ENCODE results near the gene CA6.
"Not testable (repeated sequence)": the region's sequence is repeated elsewhere in the genome, so short reads cannot be mapped to it uniquely, and the experiment has no call there.

Gene CA6

DNA sequence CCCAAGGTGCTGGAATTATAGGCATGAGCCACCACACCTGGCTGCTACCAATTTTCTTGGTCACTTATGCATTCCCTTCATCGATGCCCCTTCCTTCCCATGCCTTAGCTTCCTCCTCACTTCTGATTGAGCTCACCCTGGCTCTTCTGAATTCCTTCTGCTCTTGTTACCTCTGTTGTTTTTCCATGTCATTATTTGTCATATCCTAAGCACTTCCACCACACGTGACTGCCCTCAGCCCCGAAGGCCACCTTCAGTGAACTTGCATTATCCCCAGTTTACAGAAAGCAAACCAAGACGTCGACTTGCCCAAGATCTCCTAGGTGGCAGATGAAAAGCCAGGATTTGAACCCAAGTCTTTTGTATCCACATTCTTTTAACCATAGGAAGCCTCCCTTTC, 30.7 kb downstream of the CA6 start:
- DNase-seq: no peak

DNA sequence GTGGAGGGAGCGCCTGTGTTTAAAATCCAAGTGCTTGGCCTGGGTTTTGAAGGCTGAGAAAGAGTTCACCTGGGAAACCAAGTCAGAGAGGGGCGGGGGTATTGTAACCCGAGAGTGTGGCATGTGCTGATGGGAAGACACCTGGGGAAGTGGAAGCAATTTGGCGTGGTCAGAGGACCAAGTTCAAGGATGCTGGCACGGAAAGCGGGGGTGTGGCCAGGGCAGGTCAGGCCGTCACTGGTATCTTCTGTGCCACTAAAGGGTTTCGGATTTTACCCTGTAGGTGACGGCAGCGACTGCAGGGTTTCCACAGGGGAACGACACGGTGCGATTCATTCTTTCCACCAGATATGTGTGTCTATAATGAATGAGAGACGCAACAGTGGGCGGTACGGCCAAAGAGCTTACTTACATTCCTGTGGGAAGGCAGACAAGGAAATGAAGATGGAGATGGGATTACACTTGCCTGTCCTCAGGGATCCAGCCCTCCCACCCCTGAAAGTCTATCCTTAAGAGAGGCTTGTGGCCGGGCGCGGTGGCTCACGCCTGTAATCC, 31.3 kb downstream of the CA6 start:
- DNase-seq: no peak

DNA sequence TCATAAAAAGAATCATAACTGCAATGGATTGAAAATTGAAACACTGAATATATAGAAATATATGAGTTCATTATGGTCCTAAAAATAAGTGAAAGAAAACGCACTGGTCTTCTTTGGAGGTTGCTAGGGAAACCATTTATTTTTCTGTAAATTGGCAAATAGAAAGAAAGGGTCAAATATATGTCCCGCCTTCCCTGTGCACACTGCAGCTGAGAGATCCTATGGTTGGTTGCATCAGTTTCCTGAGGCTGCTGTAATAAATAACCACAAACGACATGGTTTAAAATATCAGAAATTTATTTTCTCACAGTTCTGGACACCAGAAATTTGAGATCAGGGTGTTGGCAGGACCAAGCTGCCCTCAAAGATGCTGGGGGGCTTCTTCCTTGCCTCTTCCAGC, 35.0 kb downstream of the CA6 start:
- DNase-seq: no peak

DNA sequence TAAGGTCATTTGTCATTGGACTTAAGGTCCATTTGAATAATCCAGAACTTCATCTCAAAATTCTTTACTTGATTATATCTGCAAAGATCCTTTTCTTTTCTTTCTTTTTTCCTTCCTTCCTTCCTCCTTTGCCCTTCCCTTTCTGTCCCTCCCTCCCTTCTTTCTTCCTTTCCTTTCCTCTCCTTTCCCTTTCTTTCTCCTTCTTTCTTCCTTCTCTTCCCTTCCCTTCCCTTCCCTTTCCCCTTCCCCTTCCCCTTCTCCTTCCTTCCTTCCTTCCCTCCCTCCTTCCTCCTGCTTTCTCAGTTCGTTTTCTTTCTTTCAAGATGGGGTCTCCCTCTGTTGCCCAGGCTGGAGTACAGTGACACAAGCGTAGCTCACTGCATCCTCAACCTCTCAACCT, 35.5 kb downstream of the CA6 start:
- DNase-seq: no peak

DNA sequence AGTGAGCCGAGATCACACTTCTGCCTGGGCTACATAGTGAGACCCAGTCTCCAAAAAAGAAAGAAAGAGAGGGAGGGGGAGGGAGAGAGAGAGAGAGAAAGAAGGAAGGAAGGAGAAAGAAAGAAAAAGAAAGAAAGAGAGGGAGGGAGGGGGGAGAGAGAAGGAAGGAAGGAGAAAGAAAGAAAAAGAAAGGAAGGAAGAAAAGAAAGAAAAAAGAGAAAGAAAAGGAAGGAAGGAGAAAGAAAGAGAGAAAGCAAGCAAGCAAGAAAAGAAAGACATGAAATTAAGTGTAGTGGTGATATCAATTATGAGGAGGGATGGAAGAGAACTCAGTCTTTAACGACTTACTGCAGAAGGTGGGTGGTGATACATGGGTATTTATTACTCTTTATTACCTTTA, 38.5 kb downstream of the CA6 start:
- DNase-seq: no peak

GRCh38 chr1:8984990-8985389, 39.3 kb downstream of the CA6 start:
- no peak for DNase-seq

DNA sequence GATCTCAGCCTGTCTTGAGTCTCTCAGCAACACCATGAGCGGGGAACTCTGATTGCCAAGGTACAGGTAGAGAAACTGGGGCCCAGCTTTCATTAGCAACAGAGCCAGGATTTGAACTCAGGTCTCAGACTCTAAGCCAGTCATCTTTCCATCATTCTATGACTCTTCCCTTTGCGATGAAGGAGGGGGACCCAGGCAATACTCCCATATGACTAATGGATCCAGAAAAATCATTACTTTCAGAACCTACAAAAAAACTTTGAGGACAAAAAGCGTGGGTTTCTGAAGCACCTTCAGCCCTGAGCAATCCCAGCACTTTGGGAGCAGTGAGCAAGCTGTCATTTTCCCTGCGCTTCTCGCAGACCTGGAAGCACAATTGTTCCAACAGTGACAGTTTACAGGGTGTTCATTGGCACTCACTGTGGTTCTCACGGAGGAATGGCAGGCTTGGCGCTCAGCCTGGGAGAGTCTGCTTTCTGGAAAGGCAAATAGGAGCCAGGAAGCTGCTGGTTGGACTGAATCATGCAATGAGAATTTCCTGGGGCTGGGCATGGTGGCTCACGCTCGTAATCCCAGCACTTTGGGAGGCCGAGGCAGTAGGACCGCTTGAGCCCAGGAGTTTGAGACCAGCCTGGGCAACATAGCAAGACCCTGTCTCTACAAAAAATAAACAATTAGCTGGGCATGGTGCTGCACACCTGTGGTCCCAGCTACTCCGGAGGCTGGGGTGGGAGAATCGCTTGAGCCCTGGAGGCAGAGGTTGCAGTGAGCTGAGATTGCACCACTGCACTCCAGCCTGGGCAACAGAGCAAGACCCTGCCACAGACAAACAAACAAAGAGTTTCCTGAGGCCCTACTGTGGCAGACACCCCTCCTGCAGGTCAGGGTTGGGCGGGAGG, 40.5 kb downstream of the CA6 start:
- DNase-seq: peak; percentile 42

- no peak for DNase-seq
Measured at GRCh38 chr1:8986814-8987190, 41.1 kb downstream of the CA6 start.

DNA sequence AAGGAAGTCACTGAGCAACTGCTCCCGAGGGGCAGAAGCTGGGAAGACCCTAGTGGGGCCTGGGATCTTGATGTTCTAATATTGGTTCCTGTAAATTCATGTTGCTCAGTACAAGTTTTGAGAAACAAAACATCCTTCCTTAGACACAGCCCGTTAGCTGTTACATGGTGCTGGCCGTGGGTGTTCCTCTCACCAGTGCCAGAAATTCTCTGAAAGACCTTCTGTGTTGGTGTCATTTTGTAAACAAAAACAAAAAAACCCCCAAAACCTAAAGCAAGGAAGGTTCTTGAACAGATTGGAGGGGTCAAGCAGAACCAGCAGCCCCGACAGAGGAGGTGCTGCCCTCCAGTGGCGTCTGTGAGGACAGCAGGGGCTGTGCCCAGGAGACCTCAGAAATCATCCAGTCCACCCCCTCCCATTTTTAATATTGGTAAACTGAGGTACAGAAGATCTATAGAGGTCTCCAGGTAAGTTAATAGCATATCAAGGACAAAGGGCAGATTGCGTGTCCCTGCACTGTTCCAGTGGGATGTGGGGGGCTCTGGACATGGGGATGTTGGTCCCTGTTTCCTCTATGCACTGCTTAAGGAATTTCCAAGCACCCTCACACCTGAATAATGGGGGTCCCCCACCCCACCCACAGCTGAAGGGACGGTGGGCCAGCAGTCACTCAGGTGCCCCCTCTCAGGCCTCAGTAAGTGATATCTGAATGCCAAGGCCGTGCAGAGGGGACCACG, 42.4 kb downstream of the CA6 start:
- DNase-seq: peak; percentile 24

DNA sequence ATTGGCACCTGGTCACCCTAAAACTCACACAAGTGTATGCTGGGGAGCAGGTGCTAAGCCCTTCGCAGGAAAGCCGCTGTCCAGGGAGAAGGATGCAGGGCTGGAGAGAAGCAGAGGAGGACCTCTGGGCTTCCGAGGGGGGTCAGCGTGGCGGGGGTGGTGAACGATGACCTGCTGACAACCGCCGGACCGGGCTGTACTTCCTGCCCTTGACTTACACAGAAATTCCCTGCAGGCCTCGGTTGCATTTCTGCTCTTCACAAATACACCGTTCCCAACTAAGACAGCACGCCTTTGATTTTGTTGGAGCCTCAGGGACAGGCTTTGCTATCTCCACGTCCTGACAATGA, 42.9 kb downstream of the CA6 start:
- no peak for DNase-seq

DNA sequence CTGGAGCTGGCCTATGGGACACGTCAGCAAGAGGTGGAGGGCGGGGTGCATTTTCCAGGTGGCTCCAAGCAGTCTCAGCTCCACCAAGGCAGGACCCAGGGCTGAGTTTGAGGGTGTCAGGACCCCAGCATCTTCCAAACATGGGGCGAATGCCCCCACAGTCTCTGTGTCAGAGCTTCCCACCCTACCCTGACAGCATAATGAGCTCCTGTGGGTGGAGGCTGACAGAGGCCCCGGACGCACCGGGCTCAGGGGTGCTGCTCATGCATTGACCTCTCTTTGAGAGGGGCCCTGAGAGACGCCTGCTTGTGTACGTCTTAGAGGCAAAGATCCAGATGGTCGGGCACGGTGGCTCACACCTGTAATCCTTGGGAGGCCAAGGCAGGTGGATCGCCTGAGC, 43.4 kb downstream of the CA6 start:
- no peak for DNase-seq

DNA sequence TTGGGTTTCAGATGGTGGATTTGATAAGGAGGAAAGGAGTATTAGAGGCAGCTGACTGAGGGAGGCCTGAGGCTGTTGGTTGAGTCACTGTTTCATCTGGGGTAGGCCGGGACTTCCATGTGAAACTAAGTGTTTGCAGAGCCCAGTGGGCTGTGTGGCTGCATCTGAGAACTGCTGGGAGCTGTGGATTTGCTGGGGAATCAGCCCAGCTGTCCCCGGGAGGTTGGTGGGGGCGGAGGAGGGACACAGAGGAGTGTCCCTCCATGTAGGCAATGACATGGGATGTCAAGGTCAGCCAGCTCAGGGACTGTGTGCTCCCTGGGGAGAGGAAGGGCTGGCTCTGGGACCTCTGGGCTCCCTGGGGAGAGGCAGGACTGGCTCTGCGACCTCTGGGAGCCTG, 44.2 kb downstream of the CA6 start:
- no peak for DNase-seq

DNA sequence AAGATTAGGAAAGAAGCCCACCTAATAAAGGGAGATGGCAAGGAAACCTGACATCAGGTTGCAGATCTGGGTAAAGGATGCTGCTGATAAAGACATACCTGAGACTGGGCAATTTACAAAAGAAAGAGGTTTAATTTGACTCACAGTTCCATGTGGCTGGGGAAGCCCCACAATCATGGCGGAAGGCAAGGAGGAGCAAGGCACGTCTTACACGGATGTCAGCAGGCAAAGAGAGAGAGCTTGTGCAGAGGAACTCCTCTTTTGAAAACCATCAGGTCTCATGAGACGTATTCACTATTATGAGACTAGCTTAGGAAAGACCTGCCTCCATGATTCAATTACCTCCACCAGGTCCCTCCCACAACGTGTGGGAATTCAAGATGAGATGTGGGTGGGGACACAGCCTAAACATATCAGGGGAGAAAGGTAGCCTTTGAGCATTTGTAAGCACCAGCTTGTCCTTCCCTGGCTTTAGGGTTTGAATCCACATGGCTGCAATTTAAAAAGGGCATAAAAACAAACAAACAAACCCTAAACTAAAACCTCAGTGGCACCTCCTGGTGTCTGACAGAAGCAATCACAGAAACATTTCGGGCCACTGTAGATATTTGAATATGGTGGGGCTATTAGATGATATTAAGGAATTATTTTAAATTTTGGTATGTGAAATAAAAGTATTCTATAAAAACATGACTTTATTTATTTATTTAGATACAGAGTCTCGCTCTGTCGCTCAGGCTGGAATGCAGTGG, 47.4 kb downstream of the CA6 start:
- no peak for DNase-seq

DNA sequence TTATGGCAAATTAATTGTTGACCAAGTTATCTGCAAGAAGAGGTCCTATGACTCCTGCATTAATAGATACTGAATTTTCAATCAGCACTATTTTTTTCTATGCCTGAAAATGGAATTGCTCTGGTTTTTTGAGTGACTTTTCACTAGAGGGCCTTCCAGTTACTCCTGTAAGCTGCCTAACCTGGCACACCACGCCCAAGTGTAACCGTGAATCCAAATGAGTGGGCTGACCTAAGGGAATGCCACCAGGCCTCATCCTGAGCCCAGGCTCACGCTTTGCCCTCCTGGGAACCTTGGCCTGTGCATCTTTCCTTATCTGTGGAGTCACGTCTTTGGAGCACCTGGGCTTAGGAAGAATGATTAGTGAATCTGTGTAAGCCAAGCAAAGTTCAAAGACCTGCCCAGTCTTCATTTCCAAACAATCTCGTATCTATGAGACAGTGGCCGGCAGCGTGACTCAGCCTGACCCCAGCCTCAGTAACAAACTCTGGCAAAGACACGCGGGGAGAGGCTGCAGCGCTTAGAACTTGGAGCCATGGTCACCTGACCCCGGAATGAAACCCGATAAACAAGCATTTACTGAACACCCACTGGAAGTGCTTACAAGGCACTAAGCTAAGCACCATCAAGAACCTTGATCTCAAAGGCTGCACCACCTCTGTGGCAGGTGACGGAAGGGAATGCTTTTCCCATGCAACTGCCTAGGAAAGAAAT, 48.5 kb downstream of the CA6 start:
- DNase-seq: not testable (repeated sequence)

GRCh38 chr1:9001534-9002214, 56.0 kb downstream of the CA6 start:
- DNase-seq: peak; percentile 15

GRCh38 chr1:9002215-9002560, 56.5 kb downstream of the CA6 start:
- not testable (repeated sequence) for DNase-seq

- no peak for DNase-seq
Measured at GRCh38 chr1:9004031-9004699, 58.5 kb downstream of the CA6 start.

DNA sequence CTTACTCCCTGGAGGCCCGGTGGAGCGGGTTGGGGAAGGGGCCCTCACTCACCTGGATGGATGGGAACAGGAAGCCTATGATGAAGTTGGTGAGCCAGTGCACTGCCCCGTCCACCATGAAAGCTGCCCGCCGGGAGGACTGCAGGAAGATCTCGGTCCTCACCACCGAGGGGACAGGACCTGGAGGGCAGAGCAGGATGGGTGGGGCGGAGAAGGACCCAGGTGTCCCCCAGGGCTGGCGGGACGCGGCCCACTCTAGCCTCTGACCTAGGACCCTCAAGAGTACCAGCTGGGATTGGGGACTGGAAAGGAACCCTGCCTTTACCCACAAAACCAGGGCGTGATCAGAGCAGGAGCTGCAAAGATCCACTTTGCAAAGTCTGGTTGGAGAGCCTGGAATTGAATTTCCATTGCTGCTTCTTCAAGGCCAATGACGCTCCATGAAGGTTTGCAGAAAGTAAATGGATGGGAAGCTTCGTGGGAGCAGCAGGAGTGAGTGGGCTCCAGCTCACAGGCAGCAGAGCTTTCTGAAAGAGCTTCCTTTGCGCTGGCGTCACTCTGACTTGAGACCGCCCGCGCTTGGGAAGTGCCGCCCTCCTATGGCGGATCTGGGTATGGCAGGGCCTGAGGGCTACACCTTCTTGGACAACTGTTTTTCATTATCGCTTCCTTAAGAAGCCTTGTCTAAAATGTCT, 59.2 kb downstream of the CA6 start:
- DNase-seq: peak; percentile 65

GRCh38 chr1:9005395-9005708, 59.7 kb downstream of the CA6 start:
- no peak for DNase-seq

GRCh38 chr1:9006956-9007615, 61.4 kb downstream of the CA6 start:
- DNase-seq: no peak

DNA sequence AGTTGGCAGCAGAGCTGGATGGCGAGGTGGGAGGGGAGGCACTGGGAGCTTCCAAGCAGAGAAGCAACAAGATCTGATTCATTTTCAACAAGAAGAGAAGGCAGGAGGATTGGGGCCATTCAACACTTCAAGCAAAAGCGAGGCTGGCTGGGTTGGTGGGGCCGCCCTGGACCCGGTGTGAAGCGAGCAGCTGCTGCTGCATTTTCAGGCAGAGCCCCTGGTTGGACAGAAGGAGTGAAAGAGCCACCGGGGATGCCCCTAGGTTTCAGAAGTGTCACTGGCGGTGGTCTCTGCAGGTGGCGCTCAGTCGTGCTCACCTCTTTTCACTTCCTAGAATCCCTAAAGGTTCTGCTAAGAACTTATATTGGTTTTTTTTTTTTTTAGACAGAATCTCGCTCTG, 62.6 kb downstream of the CA6 start:
- no peak for DNase-seq
